Upper lobe of left lung (tissue), 6 donors: ENCODE data around the gene VAT1L. TPM values are rescaled to one million over a fixed set of nuclear protein-coding genes. Genes with fewer than 3 reads are reported as not detected.
A peak's percentile ranks its signal among the peaks of the same experiment; 100 is the strongest.

Experiments used
- ATAC-seq, 2 donors: fragments of 200-7000 bp; cut with Tn5 transposase; one replicate each; pipeline ENCODE4 v1.9.1; 2022; ENCODE audit warnings: mild to moderate bottlenecking in 2 of 2, moderate library complexity in 2 of 2; ENCODE audit not compliant: low FRiP score in 2 of 2
- DNase-seq, 2 donors: peaks; one replicate each; pipeline ENCODE4 v3.0.0-alpha.2; 2019 to 2020
- H3K27ac ChIP-seq, 4 donors: fragments of 200-600 bp; sonication (generic); one replicate each; pipeline ENCODE4 v1.5.1; 2016 to 2019
- H3K27me3 ChIP-seq, 4 donors: fragments of 200-600 bp; sonication (generic); one replicate each; pipeline ENCODE4 v1.5.1; 2017 to 2019
- H3K36me3 ChIP-seq, 4 donors: fragments of 200-600 bp; sonication (generic); one replicate each; pipeline ENCODE4 v1.5.1; 2016 to 2019
- H3K4me1 ChIP-seq, 4 donors: fragments of 200-600 bp; sonication (generic); one replicate each; pipeline ENCODE4 v1.5.1; 2018 to 2019
- H3K4me3 ChIP-seq, 4 donors: fragments of 200-600 bp; sonication (generic); one replicate each; pipeline ENCODE4 v1.5.1; 2017 to 2019; ENCODE audit warnings: mild to moderate bottlenecking in 2 of 4, moderate library complexity in 1 of 4
- H3K9me3 ChIP-seq, 4 donors: fragments of 200-600 bp; sonication (generic); one replicate each; pipeline ENCODE4 v1.5.1; 2018 to 2019
- CTCF ChIP-seq, 6 experiments: fragments of 450-650 bp in 4 of 6; fragments of 200-600 bp in 2 of 6; sonication (generic) in 2 of 6; IDR thresholded peaks; one replicate each; pipeline ENCODE4 v1.5.1; 2016 to 2019; ENCODE audit warnings: antibody characterized with exemption in 6 of 6
- EP300 ChIP-seq, 4 donors: sonication (generic); formaldehyde crosslinking; IDR thresholded peaks; one replicate each; pipeline ENCODE4 v1.5.1; 2017; ENCODE audit warnings: antibody characterized with exemption in 4 of 4, control low read depth in 2 of 4
- POLR2A ChIP-seq, 4 donors: fragments of 450-650 bp; IDR thresholded peaks; one replicate each; pipeline ENCODE4 v1.5.1; 2016 to 2017; ENCODE audit warnings: antibody characterized with exemption in 4 of 4, mild to moderate bottlenecking in 2 of 4
- POLR2AphosphoS5 ChIP-seq, 2 donors: sonication (generic); formaldehyde crosslinking; IDR thresholded peaks; one replicate each; pipeline ENCODE4 v1.5.1; 2017; ENCODE audit warnings: antibody characterized with exemption in 2 of 2
- WGBS, 2 donors: methylation state at CpG; one replicate each; pipeline ENCODE4 v1.1.5; 2017 to 2018; 5-methylcytosine and 5-hydroxymethylcytosine counted together
- total RNA-seq, 6 donors: library from RNA; depleted of rRNA in 4 of 6; stranded (reverse); fragments of >200 nt in 4 of 6; gene quantifications; one replicate each; pipeline versions ENCODE4 v1.1.0 to v1.2.1, GENCODE V29; 2016 to 2021
- donor health status: DM: no; HTN: no; CAD: no; lungs with moderate emphysema.
- donor health status: DM: no; HTN: yes; CAD: no; lungs with severe emphysema.

The VAT1L gene
- total RNA-seq, 6 donors from 2014 or later = under 0.01 to 0.59 (median 0.27) TPM; not detected in 2

GRCh38 chr16:77850636-77851333 is 62.4 kb downstream of the VAT1L start:
- ATAC-seq = no peak
- Histone ChIP-seq H3K9me3 (no peaks in the 10 kb centered on the region), H3K4me1 (no peaks in the 10 kb centered on the region), H3K36me3 (no peaks in the 10 kb centered on the region), H3K4me3 (no peak overlapping the region), H3K27me3 (no peaks in the 10 kb centered on the region), H3K27ac (no peak overlapping the region)
- no peak for DNase-seq
- TF ChIP-seq CTCF (IDR thresholded peaks at IDR 0.05) = no peak
- no peak for TF ChIP-seq EP300 (IDR thresholded peaks at IDR 0.05)
- TF ChIP-seq POLR2AphosphoS5 (IDR thresholded peaks at IDR 0.05) = no peak
- no peak for TF ChIP-seq POLR2A (IDR thresholded peaks at IDR 0.05)
- 76 to 87% methylated on average over 5 to 8 of the region's 8 CpGs for WGBS, 2 donors

GRCh38 chr16:77853161-77853560 is 64.8 kb downstream of the VAT1L start:
- no peak for ATAC-seq
- TF ChIP-seq EP300 (IDR thresholded peaks at IDR 0.05) = no peak
- no peak for TF ChIP-seq POLR2A (IDR thresholded peaks at IDR 0.05)
- Histone ChIP-seq H3K9me3 (no peaks in the 10 kb centered on the region), H3K27me3 (no peaks in the 10 kb centered on the region), H3K4me3 (no peak overlapping the region), H3K4me1 (no peaks in the 10 kb centered on the region), H3K27ac (no peak overlapping the region), H3K36me3 (no peaks in the 10 kb centered on the region)
- 83 to 90% methylated on average over 5 of the region's 5 CpGs for WGBS, 2 donors
- DNase-seq = no peak

- Histone ChIP-seq H3K4me3 (no peak overlapping the region), H3K9me3 (no peaks in the 10 kb centered on the region), H3K36me3 (no peaks in the 10 kb centered on the region), H3K27me3 (no peaks in the 10 kb centered on the region), H3K27ac (no peak overlapping the region), H3K4me1 (no peaks in the 10 kb centered on the region)
- ATAC-seq = no peak
- 74 to 79% methylated on average over 11 of the region's 11 CpGs for WGBS, 2 donors
- DNase-seq = no peak
- no peak for TF ChIP-seq EP300 (IDR thresholded peaks at IDR 0.05)
- no peak for TF ChIP-seq POLR2AphosphoS5 (IDR thresholded peaks at IDR 0.05)
- no peak for TF ChIP-seq POLR2A (IDR thresholded peaks at IDR 0.05)
- TF ChIP-seq CTCF (IDR thresholded peaks at IDR 0.05) = no peak
Observed at GRCh38 chr16:77856438-77857160, 68.2 kb downstream of the VAT1L start.

GRCh38 chr16:77858060-77858459 is 69.7 kb downstream of the VAT1L start:
- no peaks in the 10 kb centered on the region for H3K36me3 ChIP-seq
- H3K27ac ChIP-seq = no peak overlapping the region
- H3K27me3 ChIP-seq = no peaks in the 10 kb centered on the region
- 87 to 91% methylated on average over 6 of the region's 6 CpGs for WGBS, 2 donors
- H3K9me3 ChIP-seq = no peaks in the 10 kb centered on the region
- no peak for ATAC-seq
- H3K4me1 ChIP-seq = no peaks in the 10 kb centered on the region
- TF ChIP-seq EP300 (IDR thresholded peaks at IDR 0.05) (no peak), POLR2A (IDR thresholded peaks at IDR 0.05) (no peak), CTCF (IDR thresholded peaks at IDR 0.05) (no peak), POLR2AphosphoS5 (IDR thresholded peaks at IDR 0.05) (no peak)
- DNase-seq = peak in 1 of 2 donors; percentile 7
- H3K4me3 ChIP-seq = no peak overlapping the region

- Histone ChIP-seq H3K36me3 (no peaks in the 10 kb centered on the region), H3K27me3 (no peaks in the 10 kb centered on the region), H3K4me1 (no peaks in the 10 kb centered on the region), H3K4me3 (no peak overlapping the region), H3K9me3 (no peaks in the 10 kb centered on the region), H3K27ac (no peak overlapping the region)
- TF ChIP-seq CTCF (IDR thresholded peaks at IDR 0.05) (no peak), POLR2A (IDR thresholded peaks at IDR 0.05) (no peak), EP300 (IDR thresholded peaks at IDR 0.05) (no peak), POLR2AphosphoS5 (IDR thresholded peaks at IDR 0.05) (no peak)
- DNase-seq = no peak
- 87 to 88% methylated on average over 11 of the region's 11 CpGs for WGBS, 2 donors
- no peak for ATAC-seq
Observed at GRCh38 chr16:77859493-77860232, 71.3 kb downstream of the VAT1L start.
